Body of pancreas (tissue), 4 donors: ENCODE measurements around the gene SLC5A7. TPM values are rescaled to one million over a fixed set of nuclear protein-coding genes. Genes with fewer than 3 reads are reported as not detected.

Experiments used
- ATAC-seq: fragments of 150-250 bp; one replicate; pipeline ENCODE4 v1.9.1; 2016
- DNase-seq, 4 donors: peaks; one replicate each; pipeline ENCODE4 v3.0.0-alpha.2; 2019
- H3K27ac ChIP-seq, 4 donors: fragments of 200-600 bp; sonication (generic); 1 replicate in 3 of 4; 2 replicates in 1 of 4; pipeline versions ENCODE4 v1.5.1 to v1.6.1; 2016 to 2019; ENCODE audit warnings: mild to moderate bottlenecking in 1 of 4, mixed read lengths in 1 of 4, moderate library complexity in 1 of 4
- H3K27me3 ChIP-seq, 2 donors: fragments of 200-600 bp; sonication (generic); one replicate each; pipeline ENCODE4 v1.6.0; 2016; ENCODE audit warnings: mild to moderate bottlenecking in 1 of 2
- H3K36me3 ChIP-seq, 2 donors: fragments of 200-600 bp; sonication (generic); replicated peaks in 1 of 2; 2 replicates each; pipeline ENCODE4 v1.5.1; 2016; ENCODE audit warnings: low read depth in 2 of 2; ENCODE audit not compliant: insufficient read depth in 1 of 2
- H3K4me1 ChIP-seq: fragments of 200-600 bp; sonication (generic); one replicate; pipeline ENCODE4 v1.6.0; 2016
- H3K4me3 ChIP-seq, 2 donors: fragments of 200-600 bp; sonication (generic); 1 replicate in 1 of 2; 2 replicates in 1 of 2; pipeline ENCODE4 v1.5.1; 2016 to 2019
- H3K9me3 ChIP-seq, 3 donors: fragments of 200-600 bp; sonication (generic); 1 replicate in 2 of 3; 2 replicates in 1 of 3; pipeline ENCODE4 v1.5.1; 2016
- CTCF ChIP-seq, 7 experiments: fragments of 450-650 bp in 4 of 7; fragments of 200-600 bp in 3 of 7; sonication (generic) in 3 of 7; IDR thresholded peaks; one replicate each; pipeline ENCODE4 v1.5.1; 2016 to 2019; ENCODE audit warnings: antibody characterized with exemption in 7 of 7
- POLR2A ChIP-seq, 3 donors: fragments of 450-650 bp; IDR thresholded peaks; one replicate each; pipeline ENCODE4 v1.6.1; 2016; ENCODE audit warnings: antibody characterized with exemption in 3 of 3, mild to moderate bottlenecking in 2 of 3
- WGBS, 2 donors: methylation state at CpG; one replicate each; pipeline ENCODE4 v1.1.5; 2017; 5-methylcytosine and 5-hydroxymethylcytosine counted together
- intact Hi-C: fragments of 100-400 bp; cut with DNase I; formaldehyde crosslinking; loops from one replicate; pipeline ENCODE4 v1.15.1; 2023
- total RNA-seq, 2 donors: library from RNA; depleted of rRNA; stranded (reverse); fragments of >200 nt; gene quantifications; one replicate each; pipeline ENCODE4 v1.1.0, GENCODE V29; 2016

SLC5A7 gene
- total RNA-seq, 2 donors from 2014 or later = 0.26 TPM; not detected in 1

GRCh38 chr2:108029496-108029895 lies 43.2 kb downstream of the SLC5A7 start:
- Histone ChIP-seq H3K9me3 (peaks cover 0 to 7% (median 0%) of the 10 kb centered on the region in 3 donors), H3K4me3 (no peak overlapping the region), H3K4me1 (no peaks in the 10 kb centered on the region), H3K27me3 (no peaks in the 10 kb centered on the region), H3K36me3 (no peaks in the 10 kb centered on the region), H3K27ac (no peak overlapping the region)
- DNase-seq (no peak), ATAC-seq (no peak)
- 66 to 73% methylated on average over 2 of the region's 2 CpGs for WGBS, 2 donors
- no peak for TF ChIP-seq POLR2A (IDR thresholded peaks at IDR 0.05)
- TF ChIP-seq CTCF (IDR thresholded peaks at IDR 0.05) = no peak
- intact Hi-C loops = no loop called here

GRCh38 chr2:108029912-108030311 lies 43.6 kb downstream of the SLC5A7 start:
- DNase-seq = no peak
- 64 to 69% methylated on average over 2 of the region's 2 CpGs for WGBS, 2 donors

GRCh38 chr2:108031471-108031941 lies 45.2 kb downstream of the SLC5A7 start:
- H3K4me3 ChIP-seq = no peak overlapping the region
- peaks cover 0 to 7% (median 0%) of the 10 kb centered on the region in 3 donors for H3K9me3 ChIP-seq
- ATAC-seq = no peak
- no peaks in the 10 kb centered on the region for H3K27me3 ChIP-seq
- WGBS, 2 donors = 92% methylated on average over 12 to 23 of the region's 23 CpGs
- no peaks in the 10 kb centered on the region for H3K36me3 ChIP-seq
- intact Hi-C loops = no loop called here
- H3K4me1 ChIP-seq = no peaks in the 10 kb centered on the region
- no peak for DNase-seq
- no peak overlapping the region for H3K27ac ChIP-seq
- TF ChIP-seq POLR2A (IDR thresholded peaks at IDR 0.05) (no peak), CTCF (IDR thresholded peaks at IDR 0.05) (no peak)

More at GRCh38 chr2:108029912-108030311, 43.6 kb downstream of the SLC5A7 start:
- Histone ChIP-seq H3K27me3 (no peaks in the 10 kb centered on the region), H3K4me3 (no peak overlapping the region), H3K4me1 (no peaks in the 10 kb centered on the region), H3K27ac (no peak overlapping the region), H3K9me3 (peaks cover 0 to 7% (median 0%) of the 10 kb centered on the region in 3 donors), H3K36me3 (no peaks in the 10 kb centered on the region)
- ATAC-seq = no peak
- TF ChIP-seq CTCF (IDR thresholded peaks at IDR 0.05) (no peak), POLR2A (IDR thresholded peaks at IDR 0.05) (no peak)
- intact Hi-C loops = no loop called here

GRCh38 chr2:108034843-108035242 lies 48.5 kb downstream of the SLC5A7 start:
- no peaks in the 10 kb centered on the region for H3K36me3 ChIP-seq
- no peak overlapping the region for H3K4me3 ChIP-seq
- ATAC-seq (no peak), DNase-seq (no peak)
- H3K27me3 ChIP-seq = no peaks in the 10 kb centered on the region
- H3K9me3 ChIP-seq = peaks cover 0 to 7% (median 0%) of the 10 kb centered on the region in 3 donors
- no peak overlapping the region for H3K27ac ChIP-seq
- TF ChIP-seq CTCF (IDR thresholded peaks at IDR 0.05) (no peak), POLR2A (IDR thresholded peaks at IDR 0.05) (no peak)
- intact Hi-C loops = no loop called here
- H3K4me1 ChIP-seq = no peaks in the 10 kb centered on the region

GRCh38 chr2:108048752-108049151 lies 62.4 kb downstream of the SLC5A7 start:
- Histone ChIP-seq H3K27me3 (no peaks in the 10 kb centered on the region), H3K4me3 (no peak overlapping the region), H3K4me1 (no peaks in the 10 kb centered on the region), H3K36me3 (no peaks in the 10 kb centered on the region), H3K27ac (no peak overlapping the region), H3K9me3 (no peaks in the 10 kb centered on the region)
- no peak for ATAC-seq
- no peak for TF ChIP-seq POLR2A (IDR thresholded peaks at IDR 0.05)
- TF ChIP-seq CTCF (IDR thresholded peaks at IDR 0.05) = no peak
- no peak for DNase-seq
- 57 to 61% methylated on average over 5 of the region's 5 CpGs for WGBS, 2 donors
- intact Hi-C loops = no loop called here
